Endothelial cell of umbilical vein (primary cell): ENCODE data around the gene BTG1. TPM values are rescaled to one million over a fixed set of nuclear protein-coding genes. Genes with fewer than 3 reads are reported as not detected.

ENCODE experiments used
- BruUV-seq: library from RNA; stranded (reverse); fragments of 400-500 nt; replicated peaks from 2 replicates; lab custom pipeline; 2021; lab: Mats Ljungman, UMichigan
- CTCF ChIA-PET: fragments of 300-600, 350-600 bp; sonication (Branson Sonifier 250); formaldehyde crosslinking; loops from one replicate; lab custom pipeline; 2021; ENCODE audit warnings: antibody characterized with exemption, inconsistent platforms; lab: Charles Lee
- POLR2A ChIA-PET: fragments of 300-600, 350-600 bp; sonication (Branson Sonifier 250); formaldehyde crosslinking; loops from one replicate; lab custom pipeline; 2021; ENCODE audit warnings: antibody characterized with exemption, inconsistent platforms; lab: Charles Lee
- DNase-seq: peaks from one replicate; pipeline ENCODE4 v3.0.0-alpha.2; 2011; ENCODE audit warnings: low read depth, low spot score
- FAIRE-seq: peaks from 2 replicates; lab custom pipeline; 2011; peaks lifted over from hg19 to GRCh38; lab: Jason Lieb, UNC
- H2AFZ ChIP-seq: 2 replicates; pipeline ENCODE4 v1.6.0; 2012; ENCODE audit warnings: low read depth, low read length, control low read depth, inconsistent platforms
- H3K27ac ChIP-seq: 2 replicates; pipeline ENCODE4 v1.5.1; 2011; ENCODE audit warnings: low read depth, mild to moderate bottlenecking, control low read depth, low read length, moderate library complexity; ENCODE audit not compliant: insufficient read depth
- H3K27me3 ChIP-seq, 2 experiments: 2 replicates each; pipeline versions ENCODE4 v1.6.0 to v1.6.1; 2011; ENCODE audit warnings: low read length in 2 of 2, mixed read lengths in 1 of 2; ENCODE audit not compliant: control insufficient read depth in 2 of 2, insufficient read depth in 2 of 2
- H3K36me3 ChIP-seq, 2 experiments: 2 replicates in 1 of 2; 3 replicates in 1 of 2; pipeline ENCODE4 v1.5.1; 2011; ENCODE audit warnings: low read length in 2 of 2, mild to moderate bottlenecking in 1 of 2, moderate library complexity in 1 of 2; ENCODE audit not compliant: control insufficient read depth in 2 of 2, insufficient read depth in 2 of 2; ENCODE audit errors: extremely low read depth in 1 of 2
- H3K4me1 ChIP-seq: 3 replicates; pipeline ENCODE4 v1.5.1; 2011; ENCODE audit warnings: mild to moderate bottlenecking, low read length; ENCODE audit not compliant: control insufficient read depth, insufficient read depth; ENCODE audit errors: extremely low read depth
- H3K4me2 ChIP-seq: 2 replicates; pipeline ENCODE4 v1.6.1; 2011; ENCODE audit warnings: low read length, control low read depth, mixed read lengths; ENCODE audit not compliant: insufficient read depth
- H3K4me3 ChIP-seq, 3 experiments: fragments of 200-600 bp in 1 of 3; sonication (generic), shearing (Covaris generic) in 1 of 3; replicated peaks in 1 of 3; 2 replicates each; pipeline ENCODE4 v1.5.1; 2011 to 2016; ENCODE audit warnings: control low read depth in 3 of 3, low read length in 3 of 3, mild to moderate bottlenecking in 2 of 3, inconsistent platforms in 1 of 3, low read depth in 1 of 3, moderate library complexity in 1 of 3; ENCODE audit not compliant: insufficient read depth in 1 of 3
- H3K79me2 ChIP-seq: 2 replicates; pipeline ENCODE4 v1.6.0; 2012; ENCODE audit warnings: low read length, inconsistent platforms; ENCODE audit not compliant: control insufficient read depth, insufficient read depth
- H3K9ac ChIP-seq: replicated peaks from 2 replicates; pipeline ENCODE3; 2011; ENCODE audit warnings: low read length, control low read depth; ENCODE audit not compliant: insufficient read depth; ENCODE audit errors: extremely low read depth
- H3K9me1 ChIP-seq: replicated peaks from 3 replicates; pipeline ENCODE4 v1.6.0; 2011; ENCODE audit warnings: mild to moderate bottlenecking, low read length; ENCODE audit not compliant: control insufficient read depth, insufficient read depth; ENCODE audit errors: extremely low read depth
- H3K9me3 ChIP-seq: replicated peaks from 2 replicates; pipeline ENCODE4 v1.5.1; 2012; ENCODE audit warnings: low read length, inconsistent platforms; ENCODE audit not compliant: control insufficient read depth, insufficient read depth
- H4K20me1 ChIP-seq: replicated peaks from 2 replicates; pipeline ENCODE3; 2011; ENCODE audit warnings: mild to moderate bottlenecking, low read length; ENCODE audit not compliant: control insufficient read depth, insufficient read depth; ENCODE audit errors: extremely low read depth
- EZH2 ChIP-seq: IDR thresholded peaks from 2 replicates; pipeline ENCODE4 v1.6.1; 2012; ENCODE audit warnings: borderline replicate concordance, low read depth, mild to moderate bottlenecking, moderate library complexity, low read length, inconsistent platforms; ENCODE audit not compliant: severe bottlenecking
- FOS ChIP-seq: IDR thresholded peaks from 2 replicates; pipeline ENCODE4 v1.6.1; 2011; ENCODE audit warnings: mild to moderate bottlenecking, low read length, moderate library complexity, borderline replicate concordance; ENCODE audit not compliant: insufficient read depth
- GATA2 ChIP-seq: IDR thresholded peaks from 2 replicates; pipeline ENCODE4 v1.7.0; 2011; ENCODE audit warnings: low read depth, mild to moderate bottlenecking, moderate library complexity, mixed read lengths, low read length; ENCODE audit not compliant: insufficient read length, insufficient read depth
- JUN ChIP-seq: IDR thresholded peaks from 2 replicates; pipeline ENCODE4 v1.6.1; 2011; ENCODE audit warnings: borderline replicate concordance, low read depth; ENCODE audit not compliant: insufficient read length, insufficient read depth
- MYC ChIP-seq: IDR thresholded peaks from one replicate; pipeline ENCODE4 v1.6.1; 2011; ENCODE audit warnings: mild to moderate bottlenecking, low read depth, low read length
- POLR2A ChIP-seq: IDR thresholded peaks from 2 replicates; pipeline ENCODE4 v1.6.1; 2012; ENCODE audit warnings: low read depth, mild to moderate bottlenecking, control low read depth, low read length
- POLR2AphosphoS5 ChIP-seq: IDR thresholded peaks from 2 replicates; pipeline ENCODE4 v1.6.1; 2012; ENCODE audit warnings: low read depth, mild to moderate bottlenecking, control low read depth, low read length, moderate library complexity; ENCODE audit not compliant: insufficient read depth
- dilution Hi-C: fragments of 300-500 bp; cut with MboI; formaldehyde crosslinking; loops from one replicate; pipeline ENCODE4 v1.15.0; 2019; ENCODE audit warnings: low sequenced_read_pairs; ENCODE audit not compliant: extremely low pct_ligation_motif_present
- intact Hi-C: fragments of 100-400 bp; cut with micrococcal nuclease; formaldehyde crosslinking; loops from one replicate; pipeline ENCODE4 v1.10.0; 2022
- polyA plus RNA-seq, 4 experiments: library from polyadenylated mRNA; depleted of rRNA in 3 of 4; stranded (reverse) in 3 of 4; unstranded in 1 of 4; fragments of >200 nt; gene quantifications; 2 replicates each; pipeline versions ENCODE4 v1.2.1 to v1.2.3, GENCODE V29; 2011 to 2012; ENCODE audit warnings: missing spikeins in 1 of 4
- total RNA-seq: library from RNA; stranded (reverse); gene quantifications from 2 replicates; pipeline ENCODE4 v1.2.3, GENCODE V29; 2021
- TF ChIP-seq, protein P1 (sequence below): IDR thresholded peaks from 2 replicates; pipeline ENCODE4 v1.6.1; 2011; ENCODE audit not compliant: insufficient read depth, insufficient read length
- TF ChIP-seq, protein P2 (sequence below), 2 donors: IDR thresholded peaks; 1 replicate in 1 of 2; 2 replicates in 1 of 2; pipeline ENCODE4 v1.5.1; 2011; ENCODE audit warnings: low read length in 2 of 2, mild to moderate bottlenecking in 2 of 2, moderate library complexity in 2 of 2, control low read depth in 1 of 2, inconsistent platforms in 1 of 2, low read depth in 1 of 2; ENCODE audit not compliant: insufficient read depth in 1 of 2; ENCODE audit errors: extremely low read depth in 1 of 2

The BTG1 gene
- total and polyA plus RNA-seq, 2 donors (not counting 3 experiments of a cell fraction or from before 2014, with no cell fraction given): 42.8 to 104 TPM

- H3K4me2 ChIP-seq: no peak overlapping the region
- H3K9me3 ChIP-seq: no peaks in the 10 kb centered on the region
- dilution Hi-C loops: no loop called here
- FAIRE-seq: no peak
- H3K79me2 ChIP-seq: peaks cover 6% of the 10 kb centered on the region
- POLR2A ChIA-PET: interaction anchor here (0.8 kb wide), 1 partner anchor 9 kb away, joined by 7 read pairs; no protein-coding TSS in a partner anchor
- no peak overlapping the region for H3K4me3 ChIP-seq
- no TSS peak for BruUV-seq
- no peaks in the 10 kb centered on the region for H3K4me1 ChIP-seq
- H3K27me3 ChIP-seq: no peaks in the 10 kb centered on the region
- intact Hi-C loops: no loop called here
- H3K9me1 ChIP-seq: no peaks in the 10 kb centered on the region
- H3K9ac ChIP-seq: no peak overlapping the region
- H2AFZ ChIP-seq: no peak overlapping the region
- TF ChIP-seq EZH2 (no peak), POLR2A (no peak), GATA2 (no peak), FOS (no peak), POLR2AphosphoS5 (no peak), MYC (no peak), JUN (no peak)
- TF ChIP-seq, protein P1, sequence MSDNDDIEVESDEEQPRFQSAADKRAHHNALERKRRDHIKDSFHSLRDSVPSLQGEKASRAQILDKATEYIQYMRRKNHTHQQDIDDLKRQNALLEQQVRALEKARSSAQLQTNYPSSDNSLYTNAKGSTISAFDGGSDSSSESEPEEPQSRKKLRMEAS: no peak
- TF ChIP-seq, protein P2, sequence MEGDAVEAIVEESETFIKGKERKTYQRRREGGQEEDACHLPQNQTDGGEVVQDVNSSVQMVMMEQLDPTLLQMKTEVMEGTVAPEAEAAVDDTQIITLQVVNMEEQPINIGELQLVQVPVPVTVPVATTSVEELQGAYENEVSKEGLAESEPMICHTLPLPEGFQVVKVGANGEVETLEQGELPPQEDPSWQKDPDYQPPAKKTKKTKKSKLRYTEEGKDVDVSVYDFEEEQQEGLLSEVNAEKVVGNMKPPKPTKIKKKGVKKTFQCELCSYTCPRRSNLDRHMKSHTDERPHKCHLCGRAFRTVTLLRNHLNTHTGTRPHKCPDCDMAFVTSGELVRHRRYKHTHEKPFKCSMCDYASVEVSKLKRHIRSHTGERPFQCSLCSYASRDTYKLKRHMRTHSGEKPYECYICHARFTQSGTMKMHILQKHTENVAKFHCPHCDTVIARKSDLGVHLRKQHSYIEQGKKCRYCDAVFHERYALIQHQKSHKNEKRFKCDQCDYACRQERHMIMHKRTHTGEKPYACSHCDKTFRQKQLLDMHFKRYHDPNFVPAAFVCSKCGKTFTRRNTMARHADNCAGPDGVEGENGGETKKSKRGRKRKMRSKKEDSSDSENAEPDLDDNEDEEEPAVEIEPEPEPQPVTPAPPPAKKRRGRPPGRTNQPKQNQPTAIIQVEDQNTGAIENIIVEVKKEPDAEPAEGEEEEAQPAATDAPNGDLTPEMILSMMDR (IDR thresholded peaks at IDR 0.05; ENCODE audit: extremely low read depth in 1 of 2, insufficient read depth in 1 of 2, low read depth in 1 of 2, low read length in 2 of 2): no peak
- no peak overlapping the region for H3K27ac ChIP-seq
- no peak for DNase-seq
- CTCF ChIA-PET: interaction anchor here (0.6 to 3.1 kb wide), 5 partner anchors 10 to 144 kb away, joined by 3 to 10 read pairs (median 4); no protein-coding TSS in a partner anchor
- no peaks in the 10 kb centered on the region for H3K36me3 ChIP-seq
- no peaks in the 10 kb centered on the region for H4K20me1 ChIP-seq
These were observed 21.6 kb downstream of the BTG1 start for GRCh38 chr12:92123780-92124688.
